PC-3 (cell line): ENCODE results near the gene ESYT2. TPM values are rescaled to one million over a fixed set of nuclear protein-coding genes. Genes with fewer than 3 reads are reported as not detected.
A peak's percentile ranks its signal among the peaks of the same experiment; 100 is the strongest.

Source experiments
- ATAC-seq: fragments of 200-7000 bp; cut with Tn5 transposase; 2 replicates; pipeline ENCODE4 v1.9.1; 2020; ENCODE audit warnings: mild to moderate bottlenecking, moderate library complexity
- BruUV-seq: library from RNA; stranded (reverse); fragments of 400-500 nt; replicated peaks from 2 replicates; lab custom pipeline; 2021; lab: Mats Ljungman, UMichigan
- CTCF ChIA-PET: fragments of 300-600 bp; sonication (Branson Sonifier 250); formaldehyde crosslinking; loops from one replicate; lab custom pipeline; 2022; ENCODE audit warnings: antibody characterized with exemption; lab: Charles Lee
- POLR2A ChIA-PET: fragments of 300-600 bp; sonication (Branson Sonifier 250); formaldehyde crosslinking; loops from one replicate; lab custom pipeline; 2022; ENCODE audit warnings: antibody characterized with exemption; ENCODE audit not compliant: unreplicated experiment; lab: Charles Lee
- DNase-seq: peaks from one replicate; pipeline ENCODE4 v3.0.0-alpha.2; 2015
- H2AFZ ChIP-seq: fragments of 300-600 bp; sonication (generic); 2 replicates; pipeline ENCODE4 v1.6.0; 2016; ENCODE audit warnings: antibody characterized with exemption, low read length
- H3F3A ChIP-seq: fragments of 300-600 bp; sonication (generic); one replicate; pipeline ENCODE4 v1.6.0; 2017; ENCODE audit warnings: antibody characterized with exemption, low read length, control low read depth, mild to moderate bottlenecking; ENCODE audit not compliant: unreplicated experiment
- H3K27ac ChIP-seq: fragments of 300-600 bp; sonication (generic); 2 replicates; pipeline ENCODE4 v1.5.1; 2016; ENCODE audit warnings: mild to moderate bottlenecking, low read length
- H3K27me3 ChIP-seq: fragments of 300-600 bp; sonication (generic); 2 replicates; pipeline ENCODE4 v1.6.1; 2016; ENCODE audit warnings: low read length, mixed read lengths
- H3K36me3 ChIP-seq: fragments of 300-600 bp; sonication (generic); 2 replicates; pipeline ENCODE4 v1.6.1; 2016; ENCODE audit warnings: low read depth, mixed run types, low read length, mixed read lengths
- H3K4me1 ChIP-seq: fragments of 300-600 bp; sonication (generic); 2 replicates; pipeline ENCODE4 v1.5.1; 2016; ENCODE audit warnings: low read length; ENCODE audit not compliant: insufficient read depth
- H3K4me2 ChIP-seq: fragments of 300-600 bp; sonication (generic); 2 replicates; pipeline ENCODE4 v1.6.0; 2016; ENCODE audit warnings: low read length
- H3K4me3 ChIP-seq: fragments of 300-600 bp; sonication (generic); 2 replicates; pipeline ENCODE4 v1.5.1; 2016; ENCODE audit warnings: mild to moderate bottlenecking, low read length, mixed read lengths
- H3K79me2 ChIP-seq: fragments of 300-600 bp; sonication (generic); 2 replicates; pipeline ENCODE4 v1.6.1; 2017; ENCODE audit warnings: low read length, mixed read lengths
- H3K9ac ChIP-seq: fragments of 300-600 bp; sonication (generic); 2 replicates; pipeline ENCODE4 v1.6.0; 2016; ENCODE audit warnings: mild to moderate bottlenecking, low read length
- H3K9me2 ChIP-seq: fragments of 300-600 bp; sonication (generic); replicated peaks from 2 replicates; pipeline ENCODE4 v1.6.1; 2016; ENCODE audit warnings: mixed run types, low read length, mixed read lengths
- H3K9me3 ChIP-seq: fragments of 300-600 bp; sonication (generic); 2 replicates; pipeline ENCODE4 v1.6.1; 2016; ENCODE audit warnings: low read length, mixed read lengths
- H4K20me1 ChIP-seq: fragments of 300-600 bp; sonication (generic); 2 replicates; pipeline ENCODE4 v1.6.1; 2016; ENCODE audit warnings: low read length, mixed read lengths
- CTCF ChIP-seq: fragments of 300-600 bp; sonication (generic); conservative IDR thresholded peaks from 2 replicates; pipeline ENCODE4 v1.5.1; 2017; ENCODE audit warnings: antibody characterized with exemption, low read depth, mild to moderate bottlenecking, low read length
- EZH2 ChIP-seq: fragments of 300-600 bp; sonication (generic); IDR thresholded peaks from one replicate; pipeline ENCODE4 v1.6.1; 2017; ENCODE audit warnings: antibody characterized with exemption, mild to moderate bottlenecking, low read length; ENCODE audit not compliant: unreplicated experiment
- EZH2phosphoT487 ChIP-seq: fragments of 300-600 bp; sonication (generic); IDR thresholded peaks from 2 replicates; pipeline ENCODE4 v1.6.1; 2018; ENCODE audit warnings: mild to moderate bottlenecking, antibody characterized with exemption, low read length, borderline replicate concordance
- intact Hi-C: fragments of 100-400 bp; cut with micrococcal nuclease; formaldehyde crosslinking; loops from 2 replicates; pipeline ENCODE4 v1.9.0; 2023
- total RNA-seq: library from RNA; depleted of rRNA; stranded (reverse); fragments of >200 nt; gene quantifications from 2 replicates; pipeline ENCODE4 v1.2.3, GENCODE V29; 2014

The ESYT2 gene
- total RNA-seq, 1 experiment from 2014 or later: 76.1 TPM

DNA sequence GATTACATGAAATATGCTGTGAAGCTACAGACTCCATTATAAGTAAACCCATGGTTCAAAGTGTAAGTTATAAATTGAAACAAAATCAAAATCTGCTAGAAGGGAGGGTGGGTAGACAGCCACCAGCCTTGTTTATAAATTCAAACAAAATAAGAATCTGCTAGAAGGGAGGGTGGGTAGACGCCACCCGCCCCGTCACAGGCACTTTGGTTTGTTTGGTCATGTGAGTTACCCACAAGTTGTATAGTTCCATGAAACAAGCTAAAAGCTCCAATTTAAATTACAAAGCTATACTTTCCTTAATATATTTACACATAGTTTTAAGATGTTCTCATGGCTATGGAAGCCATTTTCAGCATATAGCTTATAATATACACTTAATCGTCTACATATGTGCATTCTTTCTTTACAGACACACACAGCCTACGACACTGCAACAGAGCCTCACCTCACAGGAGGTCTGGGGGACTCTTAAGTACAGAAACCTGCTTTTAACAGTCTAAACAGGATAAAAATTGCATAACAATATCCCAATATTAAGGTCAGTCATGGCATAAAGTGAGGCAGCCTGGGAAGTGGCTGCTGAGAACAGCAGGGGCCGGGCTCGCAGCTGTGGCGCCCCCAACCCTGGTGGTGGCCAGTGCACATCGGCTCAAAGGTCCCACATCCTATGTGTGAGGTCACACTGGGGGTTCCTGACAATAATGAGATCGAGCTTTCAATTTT is 96.7 kb downstream of the ESYT2 start:
- no peak overlapping the region for H3K27ac ChIP-seq
- intact Hi-C loops: no loop called here
- no peaks in the 10 kb centered on the region for H3K9me3 ChIP-seq
- no peaks in the 10 kb centered on the region for H3K27me3 ChIP-seq
- H3K36me3 ChIP-seq: peaks cover 6% of the 10 kb centered on the region; the same call in 1 of the 2 replicates
- no peaks in the 10 kb centered on the region for H3K79me2 ChIP-seq
- H4K20me1 ChIP-seq: no peaks in the 10 kb centered on the region
- TF ChIP-seq EZH2phosphoT487 (no peak), CTCF (no peak), EZH2 (no peak)
- POLR2A ChIA-PET: no interaction called here
- H3K9ac ChIP-seq: no peak overlapping the region
- H3K4me3 ChIP-seq: no peak overlapping the region
- no peaks in the 10 kb centered on the region for H3F3A ChIP-seq
- CTCF ChIA-PET: no interaction called here
- H3K4me2 ChIP-seq: no peak overlapping the region
- no peaks in the 10 kb centered on the region for H3K9me2 ChIP-seq
- no TSS peak for BruUV-seq
- ATAC-seq (no peak), DNase-seq (no peak)
- H2AFZ ChIP-seq: no peak overlapping the region
- H3K4me1 ChIP-seq: no peaks in the 10 kb centered on the region

GRCh38 chr7:158731761-158732160 is 97.5 kb downstream of the ESYT2 start:
- Histone ChIP-seq H3K36me3 (peaks cover 6% of the 10 kb centered on the region; the same call in 1 of the 2 replicates), H3K27me3 (no peaks in the 10 kb centered on the region), H4K20me1 (no peaks in the 10 kb centered on the region), H3K9me2 (no peaks in the 10 kb centered on the region), H3K27ac (no peak overlapping the region), H2AFZ (no peak overlapping the region), H3K9ac (no peak overlapping the region), H3K4me3 (no peak overlapping the region), H3K79me2 (no peaks in the 10 kb centered on the region), H3K4me1 (no peaks in the 10 kb centered on the region), H3K9me3 (no peaks in the 10 kb centered on the region), H3K4me2 (no peak overlapping the region), H3F3A (no peaks in the 10 kb centered on the region)
- no peak for ATAC-seq
- ChIA-PET CTCF (no interaction called here), POLR2A (no interaction called here)
- BruUV-seq: TSS peak; percentile 20
- intact Hi-C loops: no loop called here
- DNase-seq: no peak
- TF ChIP-seq EZH2phosphoT487 (no peak), EZH2 (no peak), CTCF (no peak)
